ENCODE results near the gene PEX13.
"Not testable (repeated sequence)": the region's sequence is repeated elsewhere in the genome, so short reads cannot be mapped to it uniquely, and the experiment has no call there.

Gene PEX13

DNA sequence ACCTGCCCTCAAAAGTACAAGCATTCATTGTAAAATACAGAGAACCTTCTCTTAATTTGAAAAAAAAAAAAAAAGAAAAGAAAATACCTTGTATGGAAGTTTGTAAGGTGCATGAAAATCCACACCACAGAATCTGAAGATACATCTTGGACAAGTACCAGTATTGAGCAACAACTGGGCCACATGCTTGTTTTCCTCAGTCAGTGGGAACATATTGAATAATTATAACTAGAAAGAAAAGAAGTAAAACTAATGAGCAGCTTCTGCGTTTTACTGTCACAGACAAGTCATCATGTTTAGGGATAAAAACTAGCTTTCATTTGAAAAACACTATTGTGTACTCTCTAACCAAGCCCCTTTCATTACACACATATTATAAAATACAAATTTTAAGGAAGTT, 5.8 kb upstream of the PEX13 start (continued):
- no peak for TF ChIP-seq ZNF416 (tag by site-specific recombination; IDR thresholded peaks at IDR 0.05)
- TF ChIP-seq ZNF2 (tag by site-specific recombination; IDR thresholded peaks at IDR 0.05): no peak

- H3K27ac ChIP-seq (ENCODE audit: extremely low read depth, low read depth, low read length); CTCF ChIA-PET; H3K36me3 ChIP-seq (ENCODE audit: control insufficient read depth in 2 of 2, insufficient read depth in 1 of 2, low read length in 2 of 2); H3K9me3 ChIP-seq (ENCODE audit: control insufficient read depth, insufficient read depth, low read depth, low read length); POLR2A ChIA-PET; H3K4me1 ChIP-seq (ENCODE audit: control insufficient read depth, insufficient read depth, low read length); H3K4me3 ChIP-seq (ENCODE audit: low read depth, low read length): not testable (repeated sequence)
- TF ChIP-seq, protein P1, sequence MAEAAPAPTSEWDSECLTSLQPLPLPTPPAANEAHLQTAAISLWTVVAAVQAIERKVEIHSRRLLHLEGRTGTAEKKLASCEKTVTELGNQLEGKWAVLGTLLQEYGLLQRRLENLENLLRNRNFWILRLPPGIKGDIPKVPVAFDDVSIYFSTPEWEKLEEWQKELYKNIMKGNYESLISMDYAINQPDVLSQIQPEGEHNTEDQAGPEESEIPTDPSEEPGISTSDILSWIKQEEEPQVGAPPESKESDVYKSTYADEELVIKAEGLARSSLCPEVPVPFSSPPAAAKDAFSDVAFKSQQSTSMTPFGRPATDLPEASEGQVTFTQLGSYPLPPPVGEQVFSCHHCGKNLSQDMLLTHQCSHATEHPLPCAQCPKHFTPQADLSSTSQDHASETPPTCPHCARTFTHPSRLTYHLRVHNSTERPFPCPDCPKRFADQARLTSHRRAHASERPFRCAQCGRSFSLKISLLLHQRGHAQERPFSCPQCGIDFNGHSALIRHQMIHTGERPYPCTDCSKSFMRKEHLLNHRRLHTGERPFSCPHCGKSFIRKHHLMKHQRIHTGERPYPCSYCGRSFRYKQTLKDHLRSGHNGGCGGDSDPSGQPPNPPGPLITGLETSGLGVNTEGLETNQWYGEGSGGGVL (tag by site-specific recombination; IDR thresholded peaks at IDR 0.05): peak; percentile 18; the same call in 1 of the 2 replicates
- peak; percentile 44; the same call in 1 of the 2 replicates for TF ChIP-seq SP7 (tag by site-specific recombination; IDR thresholded peaks at IDR 0.05)
- peak; percentile 62 for TF ChIP-seq ZNF335 (tag by site-specific recombination; conservative IDR thresholded peaks at IDR 0.05)
- TF ChIP-seq, protein P2, sequence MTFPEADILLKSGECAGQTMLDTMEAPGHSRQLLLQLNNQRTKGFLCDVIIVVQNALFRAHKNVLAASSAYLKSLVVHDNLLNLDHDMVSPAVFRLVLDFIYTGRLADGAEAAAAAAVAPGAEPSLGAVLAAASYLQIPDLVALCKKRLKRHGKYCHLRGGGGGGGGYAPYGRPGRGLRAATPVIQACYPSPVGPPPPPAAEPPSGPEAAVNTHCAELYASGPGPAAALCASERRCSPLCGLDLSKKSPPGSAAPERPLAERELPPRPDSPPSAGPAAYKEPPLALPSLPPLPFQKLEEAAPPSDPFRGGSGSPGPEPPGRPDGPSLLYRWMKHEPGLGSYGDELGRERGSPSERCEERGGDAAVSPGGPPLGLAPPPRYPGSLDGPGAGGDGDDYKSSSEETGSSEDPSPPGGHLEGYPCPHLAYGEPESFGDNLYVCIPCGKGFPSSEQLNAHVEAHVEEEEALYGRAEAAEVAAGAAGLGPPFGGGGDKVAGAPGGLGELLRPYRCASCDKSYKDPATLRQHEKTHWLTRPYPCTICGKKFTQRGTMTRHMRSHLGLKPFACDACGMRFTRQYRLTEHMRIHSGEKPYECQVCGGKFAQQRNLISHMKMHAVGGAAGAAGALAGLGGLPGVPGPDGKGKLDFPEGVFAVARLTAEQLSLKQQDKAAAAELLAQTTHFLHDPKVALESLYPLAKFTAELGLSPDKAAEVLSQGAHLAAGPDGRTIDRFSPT (tag by site-specific recombination; IDR thresholded peaks at IDR 0.05): peak; percentile 24; the same call in 1 of the 2 replicates
- TF ChIP-seq PATZ1 (tag by site-specific recombination; IDR thresholded peaks at IDR 0.05): 0 out of 2 replicates have a peak, but pooled peaks have one; percentile 30
- peak; percentile 62 for TF ChIP-seq PRDM6 (tag by site-specific recombination; IDR thresholded peaks at IDR 0.05)
- peak; percentile 55 for TF ChIP-seq ZEB2 (tag by site-specific recombination; IDR thresholded peaks at IDR 0.05)
- 0 out of 2 replicates have a peak, but pooled peaks have one; percentile 16 for TF ChIP-seq ZNF660 (tag by site-specific recombination; IDR thresholded peaks at IDR 0.05)
- TF ChIP-seq, protein P3, sequence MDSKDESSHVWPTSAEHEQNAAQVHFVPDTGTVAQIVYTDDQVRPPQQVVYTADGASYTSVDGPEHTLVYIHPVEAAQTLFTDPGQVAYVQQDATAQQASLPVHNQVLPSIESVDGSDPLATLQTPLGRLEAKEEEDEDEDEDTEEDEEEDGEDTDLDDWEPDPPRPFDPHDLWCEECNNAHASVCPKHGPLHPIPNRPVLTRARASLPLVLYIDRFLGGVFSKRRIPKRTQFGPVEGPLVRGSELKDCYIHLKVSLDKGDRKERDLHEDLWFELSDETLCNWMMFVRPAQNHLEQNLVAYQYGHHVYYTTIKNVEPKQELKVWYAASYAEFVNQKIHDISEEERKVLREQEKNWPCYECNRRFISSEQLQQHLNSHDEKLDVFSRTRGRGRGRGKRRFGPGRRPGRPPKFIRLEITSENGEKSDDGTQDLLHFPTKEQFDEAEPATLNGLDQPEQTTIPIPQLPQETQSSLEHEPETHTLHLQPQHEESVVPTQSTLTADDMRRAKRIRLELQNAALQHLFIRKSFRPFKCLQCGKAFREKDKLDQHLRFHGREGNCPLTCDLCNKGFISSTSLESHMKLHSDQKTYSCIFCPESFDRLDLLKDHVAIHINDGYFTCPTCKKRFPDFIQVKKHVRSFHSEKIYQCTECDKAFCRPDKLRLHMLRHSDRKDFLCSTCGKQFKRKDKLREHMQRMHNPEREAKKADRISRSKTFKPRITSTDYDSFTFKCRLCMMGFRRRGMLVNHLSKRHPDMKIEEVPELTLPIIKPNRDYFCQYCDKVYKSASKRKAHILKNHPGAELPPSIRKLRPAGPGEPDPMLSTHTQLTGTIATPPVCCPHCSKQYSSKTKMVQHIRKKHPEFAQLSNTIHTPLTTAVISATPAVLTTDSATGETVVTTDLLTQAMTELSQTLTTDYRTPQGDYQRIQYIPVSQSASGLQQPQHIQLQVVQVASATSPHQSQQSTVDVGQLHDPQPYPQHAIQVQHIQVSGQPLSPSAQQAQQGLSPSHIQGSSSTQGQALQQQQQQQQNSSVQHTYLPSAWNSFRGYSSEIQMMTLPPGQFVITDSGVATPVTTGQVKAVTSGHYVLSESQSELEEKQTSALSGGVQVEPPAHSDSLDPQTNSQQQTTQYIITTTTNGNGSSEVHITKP (tag by site-specific recombination; IDR thresholded peaks at IDR 0.05): peak; percentile 43
Measured at GRCh38 chr2:61012303-61012702, 5.2 kb upstream of the PEX13 start.

DNA sequence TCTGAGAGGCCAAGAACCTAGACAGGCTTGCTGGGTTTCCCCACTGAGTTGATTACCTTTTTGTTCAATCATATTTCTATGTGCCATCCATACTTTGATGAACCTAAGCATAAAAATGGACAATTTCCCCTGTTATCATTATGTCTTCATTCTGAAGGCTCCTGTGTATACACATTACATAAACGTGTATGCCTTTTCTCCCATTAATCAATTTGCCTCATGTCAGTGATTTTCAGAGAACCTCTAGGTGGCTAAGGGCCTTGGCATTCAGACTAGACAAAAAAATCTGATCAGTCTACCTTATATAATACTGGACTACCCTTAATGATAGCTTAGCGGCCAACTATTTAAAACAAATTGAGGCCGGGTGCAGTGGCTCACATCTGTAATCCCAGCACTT, 4.1 kb upstream of the PEX13 start:
- ChIA-PET POLR2A (no interaction called here), CTCF (no interaction called here)
- peaks cover 5% of the 10 kb centered on the region for H3K4me1 ChIP-seq (ENCODE audit: control insufficient read depth, insufficient read depth, low read length)
- TF ChIP-seq KLF10 (tag by site-specific recombination; IDR thresholded peaks at IDR 0.05) (no peak), OVOL3 (tag by site-specific recombination; IDR thresholded peaks at IDR 0.05) (no peak), ZNF548 (tag by site-specific recombination; IDR thresholded peaks at IDR 0.05) (no peak), ZNF488 (tag by site-specific recombination; IDR thresholded peaks at IDR 0.05) (no peak), REST (tag by site-specific recombination; IDR thresholded peaks at IDR 0.05) (no peak), WT1 (tag by site-specific recombination; IDR thresholded peaks at IDR 0.05) (no peak)

More for the DNA sequence above, 4.1 kb upstream of the PEX13 start:
- H3K36me3 ChIP-seq (ENCODE audit: control insufficient read depth in 2 of 2, insufficient read depth in 1 of 2, low read length in 2 of 2): no peaks in the 10 kb centered on the region; a peak in 1 of 3 replicates
- H3K4me3 ChIP-seq (ENCODE audit: low read depth, low read length): no peak overlapping the region
- no peak overlapping the region for H3K27ac ChIP-seq (ENCODE audit: extremely low read depth, low read depth, low read length)
- H3K9me3 ChIP-seq (ENCODE audit: control insufficient read depth, insufficient read depth, low read depth, low read length): no peaks in the 10 kb centered on the region
